GM18951 (cell line): ENCODE measurements around the gene LRIG3.
"Not testable (repeated sequence)": the region's sequence is repeated elsewhere in the genome, so short reads cannot be mapped to it uniquely, and the experiment has no call there.

Experiments
- POLR2A ChIP-seq: IDR thresholded peaks from 4 replicates; pipeline ENCODE4 v1.6.1; 2011; ENCODE audit warnings: mild to moderate bottlenecking; ENCODE audit not compliant: insufficient read length, insufficient read depth; ENCODE audit errors: extremely low read depth
- in situ Hi-C: fragments of 300-500 bp; cut with MboI; formaldehyde crosslinking; loops from one replicate; pipeline ENCODE4 v1.12.0; 2022; ENCODE audit warnings: low sequenced_read_pairs, mixed read lengths, inconsistent platforms; ENCODE audit not compliant: unreplicated experiment

Gene LRIG3

DNA sequence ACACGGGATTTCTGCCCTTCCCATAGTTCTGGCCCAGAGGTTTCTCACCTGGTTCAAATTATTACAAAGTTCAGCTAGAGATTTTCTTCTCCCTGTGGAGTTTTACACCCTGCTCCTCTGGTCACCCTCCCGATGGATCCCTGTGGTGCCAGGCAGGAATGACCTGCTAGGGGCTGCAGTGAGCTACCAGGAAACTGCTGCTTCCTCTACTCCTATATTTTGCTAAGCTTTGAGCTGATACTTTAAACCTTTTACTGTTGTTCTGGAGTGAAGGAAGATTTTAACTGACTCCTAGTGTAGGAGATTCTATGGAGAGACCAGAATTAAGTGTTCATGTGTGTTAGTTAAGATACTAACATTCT lies 30.4 kb upstream of the LRIG3 start:
- in situ Hi-C loops: no loop called here
- TF ChIP-seq POLR2A: no peak

DNA sequence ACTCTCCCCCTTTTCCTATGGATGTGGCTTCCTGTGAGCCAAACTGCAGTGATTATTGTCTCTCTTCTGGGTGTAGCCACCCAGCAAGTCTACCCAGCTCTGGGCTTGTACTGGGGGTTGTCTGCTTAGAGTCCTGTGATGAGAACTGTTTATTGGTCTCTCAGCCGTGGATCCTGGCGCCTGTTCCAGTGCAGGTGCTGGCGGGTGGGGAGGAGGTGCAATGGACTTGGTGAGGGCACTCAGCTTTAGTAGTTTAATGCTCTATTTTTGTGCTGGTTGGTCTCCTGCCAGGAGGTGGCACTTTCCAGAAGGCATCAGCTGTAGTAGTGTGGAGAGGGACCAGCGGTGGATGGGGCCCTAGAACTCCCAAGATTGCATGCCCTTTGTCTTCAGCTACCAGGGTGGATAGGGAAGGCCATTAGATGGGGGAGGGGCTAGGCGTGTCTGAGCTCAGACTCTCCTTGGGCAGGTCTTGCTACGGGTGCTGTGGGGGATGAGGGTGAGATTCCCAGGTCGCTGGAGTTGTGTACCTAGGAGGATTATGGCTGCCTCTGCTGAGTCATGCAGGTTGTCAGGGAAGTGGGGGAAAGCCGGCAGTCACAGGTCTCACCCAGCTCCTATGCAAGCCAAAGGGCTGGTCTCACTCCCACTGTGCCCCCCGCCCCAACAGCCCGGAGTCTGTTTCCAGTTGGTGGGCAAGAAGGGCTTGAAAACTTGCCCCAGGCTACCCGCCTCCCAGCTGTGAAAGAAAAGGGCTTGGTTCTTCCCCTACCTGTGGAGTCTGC lies 29.8 kb upstream of the LRIG3 start:
- in situ Hi-C loops: not testable (repeated sequence)

DNA sequence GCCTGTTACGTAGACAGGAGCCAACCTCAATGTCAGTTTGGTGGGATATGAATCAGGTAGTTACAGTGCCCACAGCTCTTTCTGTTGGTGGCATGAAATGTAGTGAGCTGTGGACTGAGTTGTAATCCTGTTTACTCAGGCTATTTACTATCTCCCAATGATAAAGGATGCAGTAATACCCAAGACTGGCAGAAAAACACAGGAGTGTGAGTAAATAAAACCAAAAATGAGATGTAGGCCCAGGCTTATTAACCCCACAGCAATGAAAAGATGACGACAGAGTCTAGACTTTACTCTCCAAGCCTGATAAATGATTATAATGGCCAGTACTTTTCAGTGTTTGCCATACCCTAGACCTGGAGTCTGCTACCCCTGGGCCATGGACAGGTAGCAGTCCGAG lies 22.8 kb upstream of the LRIG3 start:
- in situ Hi-C loops: no loop called here
- no peak for TF ChIP-seq POLR2A

DNA sequence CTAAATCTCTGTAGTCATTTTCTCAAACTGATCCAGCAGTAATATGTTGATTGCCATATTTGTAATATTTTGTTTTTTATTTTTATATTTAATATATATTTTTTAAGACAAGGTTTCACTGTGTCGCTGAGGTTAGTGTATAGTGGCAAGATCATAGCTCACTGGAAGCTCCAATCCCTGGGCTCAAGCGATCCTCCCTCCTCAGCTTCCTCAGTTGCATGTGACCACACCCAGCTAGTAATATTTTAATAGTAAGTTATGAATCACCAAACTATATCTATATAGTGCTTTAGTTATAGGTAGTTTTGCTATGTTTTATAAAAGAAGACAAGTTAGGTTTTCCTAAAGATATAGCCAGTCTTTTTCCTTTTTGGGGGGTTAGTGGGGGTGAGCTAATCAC lies 22.0 kb upstream of the LRIG3 start:
- TF ChIP-seq POLR2A: no peak
- in situ Hi-C loops: no loop called here

DNA sequence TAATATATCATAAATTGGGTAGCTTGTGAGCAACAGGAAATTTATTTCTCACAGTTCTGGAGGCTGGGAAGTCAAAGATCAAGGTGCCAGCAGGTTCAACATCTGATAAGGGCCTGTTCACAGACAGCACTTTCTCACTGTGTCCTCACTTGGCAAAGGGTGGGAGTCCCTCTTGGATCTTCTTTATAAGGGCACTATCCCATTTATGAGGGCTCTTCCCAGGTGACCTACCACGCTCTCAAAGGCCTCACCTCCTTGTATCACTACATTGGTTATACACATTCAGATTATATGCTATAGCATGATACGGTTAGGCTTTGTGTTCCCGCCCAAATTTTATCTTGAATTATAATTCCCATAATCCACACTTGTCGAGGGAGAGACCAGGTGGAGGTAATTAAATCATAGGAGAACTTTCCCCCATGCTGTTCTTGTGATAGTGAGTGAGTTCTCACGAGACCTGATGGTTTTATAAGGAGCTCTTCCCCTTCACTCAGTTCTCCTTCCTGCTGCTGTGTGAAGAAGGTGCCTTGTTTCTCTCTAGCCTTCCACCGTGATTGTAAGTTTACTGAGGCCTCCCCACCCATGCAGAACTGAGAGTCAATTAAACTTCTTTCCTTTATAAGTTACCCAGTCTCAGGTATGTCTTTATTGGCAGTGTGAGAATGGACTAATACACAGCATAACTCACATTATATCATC lies 19.2 kb upstream of the LRIG3 start:
- TF ChIP-seq POLR2A: no peak
- in situ Hi-C loops: no loop called here

DNA sequence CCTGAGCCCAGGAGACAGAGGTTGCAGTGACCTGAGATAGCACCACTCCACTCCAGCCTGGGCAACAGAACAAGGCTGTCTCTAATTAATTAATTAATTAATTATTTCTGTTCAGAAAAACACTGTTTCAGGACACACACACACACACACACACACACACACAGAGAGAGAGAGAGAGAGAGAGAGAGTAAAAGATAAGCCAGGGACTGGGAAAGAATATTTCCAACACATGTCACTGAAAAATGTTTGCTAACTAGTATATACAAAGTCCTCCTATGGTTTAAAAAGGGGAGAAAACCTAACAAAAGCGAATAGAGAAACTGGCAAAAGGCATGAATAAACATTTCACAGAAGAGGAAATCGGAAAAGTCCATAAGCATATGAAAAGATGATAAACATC lies 18.1 kb upstream of the LRIG3 start:
- in situ Hi-C loops: no loop called here
- TF ChIP-seq POLR2A: no peak

DNA sequence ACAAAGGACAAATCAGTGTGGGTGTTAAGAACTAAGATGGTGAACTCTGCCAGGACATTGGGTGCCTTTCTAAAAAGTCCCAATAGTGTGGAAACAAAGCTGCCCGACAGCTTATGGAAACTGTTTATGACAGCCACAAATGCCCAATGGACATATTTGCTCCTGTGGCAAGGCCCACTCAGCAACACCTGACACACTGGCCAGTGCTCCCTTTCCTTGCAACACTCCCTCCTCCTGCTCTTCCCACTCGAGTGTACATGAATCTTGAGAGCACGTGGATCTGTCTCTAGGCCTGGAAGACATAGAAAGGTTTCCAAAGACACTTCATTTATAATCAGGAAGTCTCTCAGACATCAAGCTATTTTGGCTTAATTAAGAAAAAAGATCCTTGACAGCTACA lies 14.2 kb upstream of the LRIG3 start:
- TF ChIP-seq POLR2A: no peak
- in situ Hi-C loops: no loop called here

DNA sequence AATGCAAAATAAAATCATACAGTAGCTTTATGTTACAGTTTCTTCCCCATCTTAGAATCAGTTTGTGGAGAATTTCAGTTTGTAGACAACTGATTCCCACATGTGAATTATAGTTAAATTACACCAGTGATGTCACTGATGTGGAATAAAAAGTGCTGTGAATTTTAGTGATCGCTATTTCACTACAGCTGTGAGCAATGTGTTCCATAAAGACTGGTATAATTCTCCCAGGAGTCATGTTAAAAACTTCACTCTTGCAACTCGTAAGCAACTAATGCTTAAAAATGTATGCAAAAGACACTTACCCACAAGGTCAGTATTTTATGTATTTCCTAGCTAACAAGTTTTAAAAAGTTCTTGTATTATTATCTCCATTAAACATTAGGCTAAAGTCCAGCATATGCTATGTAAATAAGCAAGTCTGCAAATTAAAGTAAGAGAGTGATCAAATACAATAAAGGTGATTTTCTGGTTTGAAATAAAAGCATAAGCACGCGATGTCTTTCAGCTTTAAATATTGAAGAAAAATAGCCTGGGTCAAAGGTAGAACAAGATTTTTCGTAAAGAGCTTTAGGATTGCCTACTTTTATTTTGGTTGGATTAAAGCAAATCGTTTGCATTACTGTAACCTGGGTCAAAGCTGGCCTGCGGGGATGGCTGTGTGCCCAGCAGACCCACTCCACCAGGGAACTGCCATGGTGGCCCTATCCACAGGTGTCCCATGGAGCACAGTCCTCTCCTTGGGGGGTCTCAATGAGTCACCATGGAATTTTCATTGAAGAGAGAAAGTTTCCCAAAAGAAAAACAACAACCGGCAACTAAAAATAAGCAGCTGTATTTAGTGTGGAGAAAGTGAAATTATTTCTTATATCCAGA lies 12.7 kb upstream of the LRIG3 start:
- in situ Hi-C loops: no loop called here

DNA sequence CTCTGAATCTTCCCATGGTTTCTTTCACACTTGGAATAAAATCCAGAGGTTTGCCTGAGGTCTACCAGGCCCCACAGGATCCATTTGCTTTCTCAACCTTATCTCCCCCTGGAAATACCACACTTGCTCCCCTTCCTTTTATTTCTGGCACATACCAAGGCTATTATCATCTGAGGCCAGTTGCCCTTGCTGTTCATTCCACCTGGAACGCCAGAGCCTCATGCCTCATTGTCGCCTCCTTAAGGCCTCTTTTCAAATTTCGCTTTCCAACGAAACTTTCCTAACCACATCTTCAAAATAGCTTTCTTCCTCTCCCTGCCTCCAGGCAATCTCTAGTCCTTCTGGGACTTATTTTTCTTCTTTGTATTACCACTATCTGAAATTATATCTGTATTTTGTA lies 11.2 kb upstream of the LRIG3 start:
- in situ Hi-C loops: no loop called here
- no peak for TF ChIP-seq POLR2A

More for the DNA sequence above, 12.7 kb upstream of the LRIG3 start:
- TF ChIP-seq POLR2A: no peak

DNA sequence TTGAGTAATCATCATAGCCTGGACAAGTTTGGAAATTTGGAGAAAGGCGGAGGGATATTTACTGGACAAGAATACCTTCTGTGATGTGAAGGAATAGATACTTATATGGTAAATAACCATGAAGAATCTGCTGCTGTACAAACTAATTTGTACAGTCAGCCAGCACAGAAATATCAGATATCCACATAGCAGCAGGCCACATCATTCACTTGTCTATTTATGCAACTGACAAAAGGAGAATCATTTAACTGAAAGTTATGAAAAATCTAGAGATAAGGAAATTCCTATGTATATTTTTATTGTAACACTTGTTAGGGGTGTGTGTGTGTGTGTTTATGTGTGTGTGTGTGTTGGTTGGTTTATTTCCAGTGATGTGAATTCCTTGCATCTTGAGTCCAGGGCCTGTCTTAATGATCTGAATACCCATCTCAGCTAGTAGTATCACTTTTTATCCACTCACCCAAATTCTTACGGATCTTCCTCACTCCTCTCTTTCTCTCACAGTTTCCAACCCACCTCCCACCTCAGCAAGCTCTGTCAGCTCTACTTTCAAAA lies 10.5 kb upstream of the LRIG3 start:
- no peak for TF ChIP-seq POLR2A
- in situ Hi-C loops: no loop called here

DNA sequence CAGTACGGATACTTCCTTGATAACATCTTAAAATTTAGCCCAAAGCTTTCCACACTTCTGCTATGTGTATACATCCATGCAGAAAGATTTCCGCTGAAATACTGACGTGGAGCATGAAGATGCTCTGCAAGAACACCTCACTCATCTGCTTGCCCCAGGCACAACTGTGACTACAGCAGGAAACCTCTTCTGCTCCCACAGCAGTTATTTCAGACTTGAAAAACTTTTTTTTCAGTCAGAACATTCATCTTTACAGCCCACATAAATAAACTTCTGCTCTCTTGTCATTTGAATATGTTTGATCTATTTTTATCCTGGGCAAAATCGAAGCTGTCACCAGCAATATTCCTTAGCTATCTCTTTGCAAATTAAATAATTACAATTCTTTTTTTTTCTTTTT lies 6.8 kb upstream of the LRIG3 start:
- TF ChIP-seq POLR2A: no peak
- in situ Hi-C loops: no loop called here

DNA sequence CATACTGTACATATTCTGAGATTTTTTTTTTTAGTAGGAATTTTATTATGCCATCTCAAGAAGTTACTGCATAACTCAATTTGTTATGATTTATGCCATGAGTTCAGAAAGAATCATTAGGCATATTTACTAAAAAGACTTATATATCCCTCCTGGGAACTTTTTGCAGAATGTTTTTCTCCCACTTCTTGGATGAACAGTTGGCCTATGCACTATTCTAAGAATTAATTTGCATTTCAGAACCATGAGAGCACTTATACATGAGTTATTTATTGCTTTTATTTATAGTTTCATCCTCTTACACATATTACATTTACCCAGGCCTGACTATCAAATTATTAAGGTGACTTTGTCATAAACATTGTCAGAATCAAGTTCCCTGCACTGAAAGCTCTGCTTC lies 6.3 kb upstream of the LRIG3 start:
- in situ Hi-C loops: no loop called here
- TF ChIP-seq POLR2A: no peak

DNA sequence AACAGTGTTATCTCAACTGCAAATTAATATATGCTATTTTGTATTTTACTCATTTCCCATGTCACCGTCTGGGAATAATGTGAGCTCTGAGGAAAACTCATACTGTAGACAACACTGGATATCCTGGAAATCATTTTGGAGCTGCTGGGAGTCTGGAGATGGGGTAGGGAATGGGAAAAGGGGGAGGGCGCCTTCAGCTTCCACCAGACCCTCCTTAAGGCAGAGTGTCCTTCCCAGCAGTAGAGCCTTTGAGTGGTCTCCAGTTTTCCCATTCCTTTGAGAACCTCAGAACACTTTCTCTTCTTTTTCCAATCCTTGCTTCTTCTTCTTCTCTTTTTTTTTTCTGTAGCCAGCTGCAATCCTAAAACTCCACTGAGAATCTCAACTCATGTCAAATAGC lies 5.4 kb upstream of the LRIG3 start:
- in situ Hi-C loops: no loop called here

More for the DNA sequence above, 5.4 kb upstream of the LRIG3 start:
- no peak for TF ChIP-seq POLR2A
